NCI-H524 (cell line): ENCODE data around the gene TNFRSF25.

Experiments used
- DNase-seq, 2 experiments: peaks; one replicate each; lab custom pipeline; 2025; lab: John Stamatoyannopoulos, UW

The TNFRSF25 gene

DNA sequence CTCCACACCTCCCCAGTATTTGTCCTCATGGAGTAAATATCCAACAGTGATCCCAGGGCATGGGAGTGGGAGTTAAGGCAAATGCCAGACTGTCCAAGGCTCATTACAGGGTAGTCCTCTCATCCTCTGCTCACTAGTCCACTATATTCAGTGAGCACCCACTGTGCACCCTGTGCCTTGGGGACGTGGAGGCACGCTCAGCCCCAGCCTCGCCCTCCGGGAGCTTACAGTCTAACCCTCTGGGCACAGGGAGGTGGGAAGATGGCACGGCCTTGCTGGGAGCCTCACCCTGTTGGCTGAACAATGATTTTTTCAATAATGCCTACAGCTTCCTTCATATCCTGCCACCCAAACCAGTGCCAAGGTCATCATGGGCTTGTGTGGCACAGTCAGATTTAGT lies 49.1 kb downstream of the TNFRSF25 start:
- DNase-seq, result no peak

DNA sequence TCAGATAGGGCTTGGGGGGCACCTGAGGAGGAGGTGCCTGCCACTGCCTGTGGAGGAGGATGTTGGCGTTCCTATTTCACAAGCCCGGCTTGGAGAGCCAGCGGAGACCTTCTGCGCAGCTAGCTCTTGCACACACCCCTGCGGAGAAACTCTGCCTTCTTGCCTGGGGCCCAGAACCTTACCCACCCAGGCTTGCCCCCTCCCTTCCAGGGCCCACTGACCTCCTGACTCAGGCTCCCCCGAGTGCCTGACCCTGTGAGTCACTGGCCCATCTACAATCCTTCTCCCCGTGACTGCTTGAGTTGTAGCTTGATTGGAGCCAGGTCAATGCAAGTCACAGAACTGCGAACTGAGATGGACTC lies 49.7 kb downstream of the TNFRSF25 start:
- DNase-seq, result no peak

DNA sequence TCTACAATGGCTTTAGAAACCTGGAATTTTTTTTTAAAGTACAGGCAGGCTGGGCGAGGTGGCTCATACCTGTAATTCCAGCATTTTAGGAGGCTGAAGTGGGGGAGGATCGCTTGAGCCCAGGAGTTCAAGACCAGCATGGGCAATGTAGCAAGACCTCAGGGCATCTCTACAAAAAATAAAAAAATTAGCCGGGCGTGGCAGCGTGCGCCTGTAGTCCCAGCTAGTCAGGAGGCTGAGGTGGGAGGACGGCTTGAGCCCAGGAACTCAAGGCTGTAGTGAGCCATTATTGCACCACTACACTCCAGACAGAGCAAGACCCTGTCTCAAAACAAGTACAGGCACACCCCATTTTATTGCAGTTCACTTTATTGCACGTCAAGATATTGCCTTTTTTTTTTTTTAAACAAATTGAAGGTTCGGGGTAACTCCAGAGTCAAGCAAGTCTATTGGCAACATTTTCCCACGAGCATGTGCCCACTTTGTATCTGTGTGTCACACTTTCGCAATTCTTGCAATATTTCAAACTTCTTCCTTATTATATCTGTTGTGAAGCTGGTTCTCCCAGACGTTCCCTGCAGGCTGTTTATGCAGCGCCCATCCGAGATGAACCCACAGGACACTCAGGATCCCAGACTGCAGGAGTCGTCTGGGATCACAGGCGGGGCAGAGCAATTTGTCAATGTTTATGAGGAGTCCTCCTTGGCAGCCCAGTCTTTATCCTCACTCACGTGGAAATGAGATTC lies 50.9 kb downstream of the TNFRSF25 start:
- DNase-seq, result no peak

DNA sequence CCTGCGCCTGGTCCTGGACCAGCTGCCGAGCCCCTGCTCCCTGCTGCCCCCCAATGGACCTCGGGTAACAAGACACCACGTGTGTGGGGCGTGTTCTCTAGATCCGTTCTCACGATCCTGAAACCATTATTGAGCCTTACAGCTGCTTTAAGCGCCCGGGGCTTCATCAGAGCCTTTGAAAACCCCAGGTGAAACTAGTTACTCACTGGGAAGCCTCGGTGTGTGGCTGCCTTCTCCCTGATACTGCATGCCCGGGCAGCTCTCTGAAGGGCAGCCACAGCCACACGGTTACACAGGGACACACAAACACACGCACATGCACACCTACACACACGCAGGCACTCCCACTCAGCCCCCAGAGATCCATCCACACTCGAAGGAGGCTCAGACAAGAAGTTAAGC lies 51.5 kb downstream of the TNFRSF25 start:
- DNase-seq, result peak in 1 of 2 experiments; percentile 63

DNA sequence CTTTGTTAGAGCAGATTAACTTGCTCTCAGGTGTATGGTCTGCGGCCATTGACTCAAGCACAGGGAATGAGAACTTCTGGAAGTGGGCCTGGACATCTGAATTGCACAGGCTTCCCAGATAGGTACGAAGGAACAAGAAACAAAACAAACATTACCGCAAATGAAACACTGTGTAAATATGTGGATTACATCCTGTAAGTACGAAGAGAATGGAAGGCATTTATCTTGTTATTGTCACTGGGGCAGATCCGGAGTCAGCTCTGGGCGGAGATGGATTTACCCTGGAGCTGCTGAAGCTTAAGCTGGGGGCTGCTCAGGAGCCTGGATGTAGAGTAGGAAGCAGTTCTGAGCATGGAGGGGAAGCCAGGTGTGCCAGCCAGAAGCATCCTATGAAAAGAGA lies 53.1 kb downstream of the TNFRSF25 start:
- no peak for DNase-seq
